HL-60 (cell line): ENCODE measurements around the gene ABCD1.

Source experiments
- DNase-seq, 2 experiments: peaks; one replicate each; pipeline ENCODE4 v3.0.0-alpha.2; 2010 to 2020; ENCODE audit warnings: low read depth in 1 of 2, low spot score in 1 of 2
- H3K27ac ChIP-seq: fragments of 250-450 bp; sonication (Bioruptor Pico); replicated peaks from 2 replicates; pipeline ENCODE4 v1.5.1; 2020; ENCODE audit warnings: mild to moderate bottlenecking, moderate library complexity
- H3K27me3 ChIP-seq: fragments of 250-450 bp; sonication (Bioruptor Pico); 2 replicates; pipeline ENCODE4 v1.5.1; 2021; ENCODE audit warnings: mild to moderate bottlenecking, moderate library complexity; ENCODE audit not compliant: insufficient read depth, poor library complexity, severe bottlenecking
- H3K4me3 ChIP-seq: replicated peaks from 2 replicates; pipeline ENCODE4 v1.5.1; 2011; ENCODE audit warnings: mild to moderate bottlenecking, control low read depth, low read length; ENCODE audit not compliant: insufficient read depth
- CTCF ChIP-seq: IDR thresholded peaks from one replicate; pipeline ENCODE4 v1.5.1; 2011; ENCODE audit warnings: low read length, control low read depth, inconsistent platforms; ENCODE audit not compliant: insufficient read depth
- GABPA ChIP-seq: IDR thresholded peaks from 2 replicates; pipeline ENCODE4 v1.6.1; 2012; ENCODE audit warnings: low read depth
- POLR2AphosphoS5 ChIP-seq: IDR thresholded peaks from 2 replicates; pipeline ENCODE4 v1.6.1; 2012; ENCODE audit warnings: low read depth
- SPI1 ChIP-seq: IDR thresholded peaks from 2 replicates; pipeline ENCODE4 v1.6.1; 2012; ENCODE audit warnings: low read depth, mild to moderate bottlenecking, borderline replicate concordance
- TF ChIP-seq, protein P1 (sequence below): IDR thresholded peaks from 2 replicates; pipeline ENCODE4 v1.6.1; 2012; ENCODE audit warnings: low read depth; ENCODE audit not compliant: insufficient replicate concordance

ABCD1 gene

DNA sequence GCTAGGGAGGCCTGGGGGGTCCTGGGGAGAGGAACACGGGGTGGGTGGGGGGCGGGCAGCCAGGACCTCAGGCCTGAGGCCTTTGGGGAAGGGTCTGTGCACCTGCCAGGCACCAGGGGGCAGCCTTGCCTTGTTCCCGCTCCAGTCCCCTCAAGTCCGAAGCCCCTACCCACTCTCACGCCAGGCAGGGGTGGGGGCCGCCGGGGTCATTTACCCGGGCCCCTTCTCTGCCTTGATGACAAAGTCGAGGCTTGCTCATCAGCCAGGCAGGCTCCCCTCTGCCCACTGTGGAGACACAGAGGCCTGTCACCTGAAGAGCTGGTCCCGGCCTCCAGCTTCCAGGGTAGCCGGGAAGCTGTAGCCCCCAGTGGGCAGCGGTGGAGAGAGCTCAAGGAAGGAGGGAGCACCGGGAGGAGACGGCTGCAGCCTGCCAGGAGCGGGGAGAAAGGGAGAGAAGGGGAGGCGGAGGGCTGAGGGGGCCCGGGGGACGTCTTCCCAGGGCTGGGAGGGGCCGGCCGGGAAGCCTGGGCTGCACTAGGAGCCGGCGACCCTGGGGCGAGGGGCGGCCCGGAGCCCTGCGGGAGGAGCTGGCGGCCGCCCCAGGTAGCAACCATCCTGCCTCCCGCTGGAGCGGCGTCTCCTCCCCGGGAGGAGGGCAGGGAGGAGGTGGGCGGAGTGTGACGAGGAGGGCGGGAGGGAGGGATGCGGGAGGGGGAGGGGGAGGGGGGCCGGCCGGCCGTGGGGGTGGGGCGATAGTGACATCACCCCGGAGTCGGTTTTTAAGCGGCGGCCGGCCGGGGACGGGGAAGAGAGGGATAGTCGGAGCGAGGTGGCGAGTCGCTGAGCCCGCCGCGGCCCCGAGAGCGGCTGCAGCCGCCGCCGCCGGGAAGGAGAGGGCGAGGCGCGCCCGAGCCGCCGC is 37.3 kb upstream of the ABCD1 start, which contains the start of gene SLC6A8:
Gene SLC6A8 (plus strand): TSS at position 806 of the 919 bp plus-strand sequence. CDS start 649 bp downstream, outside the sequence.
- Histone ChIP-seq H3K27ac (no peak within 1 kb of the TSS), H3K4me3 (no peak within 1 kb of the TSS), H3K27me3 (no peaks in the 10 kb centered on the region)
- TF ChIP-seq CTCF (no peak), GABPA (no peak), SPI1 (no peak), POLR2AphosphoS5 (no peak)
- TF ChIP-seq, protein P1, sequence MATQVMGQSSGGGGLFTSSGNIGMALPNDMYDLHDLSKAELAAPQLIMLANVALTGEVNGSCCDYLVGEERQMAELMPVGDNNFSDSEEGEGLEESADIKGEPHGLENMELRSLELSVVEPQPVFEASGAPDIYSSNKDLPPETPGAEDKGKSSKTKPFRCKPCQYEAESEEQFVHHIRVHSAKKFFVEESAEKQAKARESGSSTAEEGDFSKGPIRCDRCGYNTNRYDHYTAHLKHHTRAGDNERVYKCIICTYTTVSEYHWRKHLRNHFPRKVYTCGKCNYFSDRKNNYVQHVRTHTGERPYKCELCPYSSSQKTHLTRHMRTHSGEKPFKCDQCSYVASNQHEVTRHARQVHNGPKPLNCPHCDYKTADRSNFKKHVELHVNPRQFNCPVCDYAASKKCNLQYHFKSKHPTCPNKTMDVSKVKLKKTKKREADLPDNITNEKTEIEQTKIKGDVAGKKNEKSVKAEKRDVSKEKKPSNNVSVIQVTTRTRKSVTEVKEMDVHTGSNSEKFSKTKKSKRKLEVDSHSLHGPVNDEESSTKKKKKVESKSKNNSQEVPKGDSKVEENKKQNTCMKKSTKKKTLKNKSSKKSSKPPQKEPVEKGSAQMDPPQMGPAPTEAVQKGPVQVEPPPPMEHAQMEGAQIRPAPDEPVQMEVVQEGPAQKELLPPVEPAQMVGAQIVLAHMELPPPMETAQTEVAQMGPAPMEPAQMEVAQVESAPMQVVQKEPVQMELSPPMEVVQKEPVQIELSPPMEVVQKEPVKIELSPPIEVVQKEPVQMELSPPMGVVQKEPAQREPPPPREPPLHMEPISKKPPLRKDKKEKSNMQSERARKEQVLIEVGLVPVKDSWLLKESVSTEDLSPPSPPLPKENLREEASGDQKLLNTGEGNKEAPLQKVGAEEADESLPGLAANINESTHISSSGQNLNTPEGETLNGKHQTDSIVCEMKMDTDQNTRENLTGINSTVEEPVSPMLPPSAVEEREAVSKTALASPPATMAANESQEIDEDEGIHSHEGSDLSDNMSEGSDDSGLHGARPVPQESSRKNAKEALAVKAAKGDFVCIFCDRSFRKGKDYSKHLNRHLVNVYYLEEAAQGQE: no peak
- no peak for DNase-seq

DNA sequence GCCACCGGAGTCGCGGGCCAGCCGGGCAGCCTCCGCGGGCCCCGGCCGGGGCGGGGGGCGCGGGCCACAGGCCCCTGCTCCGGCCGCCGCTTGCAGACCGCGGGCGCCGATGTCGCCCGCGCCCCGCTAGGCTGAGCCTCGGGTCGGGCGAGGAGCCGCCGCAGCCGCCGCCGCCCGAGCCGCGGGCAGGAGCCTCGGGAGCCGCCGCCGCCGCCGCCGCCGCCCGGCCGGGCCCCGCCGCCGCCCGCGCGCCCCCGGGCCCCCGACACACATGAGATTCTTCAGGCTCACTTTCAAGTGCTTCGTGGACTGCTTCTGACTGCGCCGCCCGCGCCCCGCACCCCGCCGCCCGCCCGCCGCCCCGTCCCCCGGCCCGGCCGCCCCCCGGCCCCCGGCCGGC is 36.6 kb upstream of the ABCD1 start:
- no peak overlapping the region for H3K27ac ChIP-seq
- H3K27me3 ChIP-seq: no peaks in the 10 kb centered on the region
- no peak overlapping the region for H3K4me3 ChIP-seq
- TF ChIP-seq POLR2AphosphoS5 (no peak), GABPA (no peak), CTCF (no peak), SPI1 (no peak)
- TF ChIP-seq, protein P1: no peak
- DNase-seq: no peak

DNA sequence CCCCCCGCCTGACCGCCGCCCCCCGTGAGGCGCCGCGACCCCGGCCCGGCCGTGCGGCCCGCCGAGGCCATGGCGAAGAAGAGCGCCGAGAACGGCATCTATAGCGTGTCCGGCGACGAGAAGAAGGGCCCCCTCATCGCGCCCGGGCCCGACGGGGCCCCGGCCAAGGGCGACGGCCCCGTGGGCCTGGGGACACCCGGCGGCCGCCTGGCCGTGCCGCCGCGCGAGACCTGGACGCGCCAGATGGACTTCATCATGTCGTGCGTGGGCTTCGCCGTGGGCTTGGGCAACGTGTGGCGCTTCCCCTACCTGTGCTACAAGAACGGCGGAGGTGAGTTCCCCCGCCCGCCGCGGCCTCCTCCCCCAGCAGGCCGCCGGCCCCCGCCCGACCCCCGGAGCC is 36.1 kb upstream of the ABCD1 start:
- H3K27ac ChIP-seq: no peak overlapping the region
- no peak overlapping the region for H3K4me3 ChIP-seq
- no peaks in the 10 kb centered on the region for H3K27me3 ChIP-seq
- TF ChIP-seq POLR2AphosphoS5 (no peak), SPI1 (no peak), CTCF (no peak), GABPA (no peak)
- TF ChIP-seq, protein P1: no peak
- no peak for DNase-seq
